Right lobe of liver (tissue), 4 donors: ENCODE data around the gene FKBP1B.

Source experiments
- POLR2A ChIP-seq: fragments of 450-650 bp; IDR thresholded peaks from one replicate; pipeline ENCODE4 v1.6.1; 2017; ENCODE audit warnings: antibody characterized with exemption, mild to moderate bottlenecking
- TF ChIP-seq, protein P1 (sequence below), 4 donors: fragments of 200-600 bp in 3 of 4; fragments of 450-650 bp in 1 of 4; IDR thresholded peaks; one replicate each; pipeline versions ENCODE4 v1.5.1 to v1.8.0; 2016 to 2022; ENCODE audit warnings: antibody characterized with exemption in 4 of 4, mild to moderate bottlenecking in 2 of 4
- donor health status: DM: no; HTN: no; CAD: no.
- donor health status: DM: no; HTN: no; CAD: no.
- donor health status: DM: no; HTN: yes; CAD: no.

DNA sequence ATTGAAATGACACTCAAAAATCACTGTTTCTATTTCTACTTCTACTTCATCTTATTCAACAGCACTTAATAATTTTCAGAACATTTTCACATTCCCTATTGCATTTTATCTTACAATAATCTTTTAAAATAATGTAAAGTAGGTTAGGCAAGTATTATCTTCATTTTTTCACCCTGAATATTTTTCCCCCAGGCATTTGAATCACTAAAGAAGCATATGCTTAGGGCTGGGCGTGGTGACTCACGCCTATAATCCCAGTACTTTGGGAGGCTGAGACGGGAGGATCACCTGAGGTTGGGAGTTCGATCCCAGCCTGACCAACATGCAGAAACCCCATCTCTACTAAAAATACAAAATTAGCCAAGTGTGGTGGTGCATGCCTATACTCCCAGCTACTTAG lies 9.0 kb upstream of the FKBP1B start:
- TF ChIP-seq, protein P1, sequence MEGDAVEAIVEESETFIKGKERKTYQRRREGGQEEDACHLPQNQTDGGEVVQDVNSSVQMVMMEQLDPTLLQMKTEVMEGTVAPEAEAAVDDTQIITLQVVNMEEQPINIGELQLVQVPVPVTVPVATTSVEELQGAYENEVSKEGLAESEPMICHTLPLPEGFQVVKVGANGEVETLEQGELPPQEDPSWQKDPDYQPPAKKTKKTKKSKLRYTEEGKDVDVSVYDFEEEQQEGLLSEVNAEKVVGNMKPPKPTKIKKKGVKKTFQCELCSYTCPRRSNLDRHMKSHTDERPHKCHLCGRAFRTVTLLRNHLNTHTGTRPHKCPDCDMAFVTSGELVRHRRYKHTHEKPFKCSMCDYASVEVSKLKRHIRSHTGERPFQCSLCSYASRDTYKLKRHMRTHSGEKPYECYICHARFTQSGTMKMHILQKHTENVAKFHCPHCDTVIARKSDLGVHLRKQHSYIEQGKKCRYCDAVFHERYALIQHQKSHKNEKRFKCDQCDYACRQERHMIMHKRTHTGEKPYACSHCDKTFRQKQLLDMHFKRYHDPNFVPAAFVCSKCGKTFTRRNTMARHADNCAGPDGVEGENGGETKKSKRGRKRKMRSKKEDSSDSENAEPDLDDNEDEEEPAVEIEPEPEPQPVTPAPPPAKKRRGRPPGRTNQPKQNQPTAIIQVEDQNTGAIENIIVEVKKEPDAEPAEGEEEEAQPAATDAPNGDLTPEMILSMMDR (IDR thresholded peaks at IDR 0.05) = no peak
- TF ChIP-seq POLR2A = no peak
